GM13977 (cell line): ENCODE results near the gene RAC3.

Experiments used
- DNase-seq: peaks from one replicate; pipeline ENCODE4 v3.0.0; 2012; ENCODE audit warnings: low spot score
- in situ Hi-C: fragments of 300-500 bp; cut with MboI; formaldehyde crosslinking; loops from one replicate; pipeline ENCODE4 v1.12.0; 2022; ENCODE audit warnings: low sequenced_read_pairs, low pct_unique_long_range_greater_than_20kb, mixed read lengths, inconsistent platforms; ENCODE audit not compliant: unreplicated experiment
- TF ChIP-seq, protein P1 (sequence below): IDR thresholded peaks from 2 replicates; pipeline ENCODE4 v1.5.1; 2012; ENCODE audit warnings: mild to moderate bottlenecking, control low read depth; ENCODE audit not compliant: insufficient read depth; ENCODE audit errors: extremely low read depth, missing control alignments

RAC3 gene

GRCh38 chr17:82049106-82049505, 17.6 kb downstream of the RAC3 start:
- TF ChIP-seq, protein P1, sequence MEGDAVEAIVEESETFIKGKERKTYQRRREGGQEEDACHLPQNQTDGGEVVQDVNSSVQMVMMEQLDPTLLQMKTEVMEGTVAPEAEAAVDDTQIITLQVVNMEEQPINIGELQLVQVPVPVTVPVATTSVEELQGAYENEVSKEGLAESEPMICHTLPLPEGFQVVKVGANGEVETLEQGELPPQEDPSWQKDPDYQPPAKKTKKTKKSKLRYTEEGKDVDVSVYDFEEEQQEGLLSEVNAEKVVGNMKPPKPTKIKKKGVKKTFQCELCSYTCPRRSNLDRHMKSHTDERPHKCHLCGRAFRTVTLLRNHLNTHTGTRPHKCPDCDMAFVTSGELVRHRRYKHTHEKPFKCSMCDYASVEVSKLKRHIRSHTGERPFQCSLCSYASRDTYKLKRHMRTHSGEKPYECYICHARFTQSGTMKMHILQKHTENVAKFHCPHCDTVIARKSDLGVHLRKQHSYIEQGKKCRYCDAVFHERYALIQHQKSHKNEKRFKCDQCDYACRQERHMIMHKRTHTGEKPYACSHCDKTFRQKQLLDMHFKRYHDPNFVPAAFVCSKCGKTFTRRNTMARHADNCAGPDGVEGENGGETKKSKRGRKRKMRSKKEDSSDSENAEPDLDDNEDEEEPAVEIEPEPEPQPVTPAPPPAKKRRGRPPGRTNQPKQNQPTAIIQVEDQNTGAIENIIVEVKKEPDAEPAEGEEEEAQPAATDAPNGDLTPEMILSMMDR: no peak
- no peak for DNase-seq
- in situ Hi-C loops: no loop called here

DNA sequence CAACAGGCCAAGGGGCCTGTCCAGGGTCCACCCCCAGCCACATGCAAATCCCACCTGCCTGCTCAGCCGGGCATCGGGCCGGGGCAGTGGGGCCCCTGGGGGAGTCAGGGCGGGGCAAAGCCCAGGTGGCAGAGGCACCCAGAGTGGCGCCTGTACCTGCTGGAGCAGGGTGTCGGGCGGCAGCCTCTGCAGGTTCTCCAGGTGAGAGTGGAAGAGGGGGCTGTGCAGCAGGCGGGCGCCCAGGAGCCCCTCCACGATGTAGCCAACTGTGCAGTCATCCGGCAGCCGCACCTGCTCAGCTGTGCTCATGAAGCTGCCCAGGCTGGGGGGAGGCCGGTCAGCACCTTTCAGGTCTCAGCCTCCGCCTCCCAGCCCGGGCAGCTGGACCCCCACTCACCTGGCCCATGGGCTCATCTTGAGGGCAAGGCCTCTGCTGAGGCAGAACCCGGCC, 18.1 kb downstream of the RAC3 start:
- no peak for DNase-seq
- in situ Hi-C loops: no loop called here
- TF ChIP-seq, protein P1: no peak

DNA sequence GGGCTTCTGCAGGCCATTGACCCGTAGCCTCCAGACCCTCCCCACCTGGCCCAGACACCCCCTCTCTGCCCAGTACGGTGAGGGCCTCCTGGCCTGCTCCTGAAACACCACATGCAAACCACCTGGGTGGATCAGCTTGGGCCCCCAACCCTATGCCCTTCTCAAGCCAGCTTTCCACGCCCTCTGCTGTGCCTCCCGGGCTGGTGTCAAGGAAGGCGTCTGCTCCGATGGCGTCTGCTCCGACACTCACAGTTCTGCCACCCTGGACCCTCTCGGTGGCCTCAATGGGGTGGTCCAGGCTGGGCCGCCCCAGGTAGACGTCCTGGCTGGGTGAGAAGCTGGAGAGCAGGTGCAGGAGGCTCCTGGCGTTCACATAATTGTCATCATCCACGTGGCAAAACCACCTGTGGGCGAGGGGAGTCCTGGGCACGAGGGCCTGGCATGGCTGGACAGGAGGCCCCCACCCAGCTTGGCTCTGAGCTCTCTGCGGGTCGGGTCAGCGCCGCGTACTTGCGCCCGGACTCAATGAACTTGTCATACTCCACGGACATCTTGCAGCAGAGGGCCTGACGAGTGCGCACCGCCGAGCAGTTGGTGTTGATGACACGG, 18.8 kb downstream of the RAC3 start:
- DNase-seq: no peak
- TF ChIP-seq, protein P1: no peak
- in situ Hi-C loops: no loop called here

DNA sequence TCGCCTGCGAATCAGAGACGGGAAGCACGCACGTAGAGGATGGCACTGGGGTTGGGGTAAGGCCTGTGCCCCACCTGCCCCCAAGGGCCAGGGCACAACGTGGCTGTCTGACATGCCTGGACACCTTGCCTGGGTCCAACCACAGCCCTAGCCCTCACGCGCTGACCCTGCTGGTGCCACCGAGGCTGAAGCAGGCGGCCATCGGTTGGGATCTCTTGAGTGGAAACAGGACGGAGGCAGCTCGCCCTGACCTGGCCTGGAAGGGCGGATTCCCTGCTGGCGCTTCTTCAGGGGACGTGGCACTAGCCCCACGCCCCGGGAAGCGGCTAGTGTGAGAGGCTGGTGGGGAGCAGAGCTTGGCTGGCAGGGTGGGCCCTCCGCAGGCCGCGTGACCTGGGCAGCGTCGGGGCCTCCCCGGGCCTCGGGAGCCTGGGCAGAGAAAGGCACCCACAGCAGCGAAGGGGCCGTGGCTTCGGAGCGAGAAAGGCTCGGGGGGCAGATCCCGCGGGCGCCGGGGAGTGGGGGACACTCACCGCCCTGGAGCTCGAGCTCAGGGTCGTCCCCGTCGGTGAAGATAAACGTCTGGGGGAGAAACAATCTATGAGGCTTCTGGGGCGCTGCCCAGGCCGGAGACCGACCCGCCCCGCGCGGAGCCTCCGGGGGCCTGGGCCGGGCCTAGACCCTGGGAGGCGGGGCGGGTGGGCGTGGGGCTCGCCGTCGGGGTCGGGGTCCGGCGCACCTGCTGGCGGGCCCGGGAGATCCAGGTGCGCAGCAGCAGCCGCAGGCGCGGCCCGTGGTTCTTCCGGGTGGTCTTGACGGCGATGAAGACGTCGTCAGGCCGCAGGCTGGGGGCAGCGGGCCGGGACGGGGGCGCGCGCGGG, 19.5 kb downstream of the RAC3 start:
- TF ChIP-seq, protein P1: no peak
- in situ Hi-C loops: no loop called here
- peak; percentile 69 for DNase-seq

GRCh38 chr17:82051776-82052637, 20.5 kb downstream of the RAC3 start, which contains the start of the genes GPS1 and RFNG:
Gene GPS1 (plus strand): TSS chr17:82051898. CDS start chr17:82051932, 34 bp downstream.
Gene RFNG (minus strand): TSS chr17:82051811. CDS start chr17:82051766, 45 bp downstream.
- DNase-seq: peak; percentile 98
- TF ChIP-seq, protein P1: no peak
- in situ Hi-C loops: no loop called here

DNA sequence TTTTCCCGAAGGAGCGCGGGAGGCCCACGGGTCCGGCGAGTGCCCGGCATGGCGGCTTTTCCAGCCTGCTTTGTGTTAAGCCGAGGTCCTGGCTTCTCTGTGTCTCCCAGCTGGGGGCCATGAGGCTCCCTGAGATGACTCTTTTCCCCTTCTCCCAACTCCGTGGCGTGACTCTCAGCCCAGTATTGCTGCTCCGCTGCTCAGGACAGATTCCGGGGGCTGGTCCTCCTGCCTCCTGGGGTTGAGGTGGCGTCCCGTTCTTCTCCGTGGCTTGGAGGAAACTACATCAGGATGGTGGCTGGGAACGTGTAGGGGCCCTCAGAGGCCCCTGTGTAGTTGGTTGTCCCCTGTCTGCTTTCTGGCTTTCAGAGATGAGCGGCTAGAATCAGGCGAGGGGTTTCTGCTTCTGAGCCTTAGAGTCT, 21.2 kb downstream of the RAC3 start:
- in situ Hi-C loops: no loop called here
- TF ChIP-seq, protein P1: no peak
- DNase-seq: no peak
